ENCODE measurements around the gene POGZ.

POGZ gene

DNA sequence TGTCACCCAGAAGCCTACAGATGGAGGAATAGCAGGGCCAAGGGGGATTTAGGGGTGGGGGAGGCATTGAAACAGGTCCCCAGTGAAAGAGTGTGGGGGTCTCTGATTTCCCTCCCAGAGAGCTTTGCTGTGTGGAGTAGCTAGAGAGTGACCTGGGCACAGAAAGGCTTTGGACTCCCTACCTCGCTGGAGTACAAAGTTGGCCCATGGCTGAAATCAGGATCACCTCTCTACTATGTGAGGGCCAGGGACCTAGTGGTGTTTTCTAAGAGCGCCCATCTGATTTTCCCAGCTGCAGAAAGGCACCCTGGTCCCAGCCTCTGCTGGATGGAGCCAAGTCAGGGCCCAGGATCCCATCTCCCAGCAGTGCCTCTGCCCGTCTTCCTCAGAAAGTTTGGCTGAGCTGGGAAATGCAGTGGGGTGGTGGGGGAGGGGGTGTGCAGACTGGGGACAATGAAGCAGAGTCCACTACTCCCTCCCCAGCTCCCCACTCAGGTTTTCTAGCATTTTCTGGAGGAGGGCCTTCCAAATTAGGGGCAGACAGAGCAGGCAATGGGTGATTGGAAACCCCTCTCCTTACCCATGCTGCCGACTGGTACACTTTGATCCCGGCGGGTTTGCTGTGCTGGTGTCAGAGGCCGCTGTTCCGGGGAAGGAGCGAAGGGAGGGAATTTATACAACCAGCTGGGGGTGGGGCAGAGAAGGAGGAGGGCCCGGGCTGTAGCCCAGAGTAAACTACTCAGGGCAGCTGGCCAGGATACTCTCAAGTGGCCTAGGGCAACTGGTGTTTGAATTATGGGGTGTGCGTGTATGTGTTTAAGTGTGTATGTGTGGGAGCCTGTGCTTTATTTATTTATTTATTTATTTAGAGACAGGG is 87.0 kb downstream of the POGZ start, which contains the start of gene SELENBP1:
TSS of gene SELENBP1 (minus strand) at position 648 of the 877 bp plus-strand sequence. CDS start at position 584, 64 bp downstream.
- DNase-seq (ENCODE audit: low spot score), result peak; percentile 67

DNA sequence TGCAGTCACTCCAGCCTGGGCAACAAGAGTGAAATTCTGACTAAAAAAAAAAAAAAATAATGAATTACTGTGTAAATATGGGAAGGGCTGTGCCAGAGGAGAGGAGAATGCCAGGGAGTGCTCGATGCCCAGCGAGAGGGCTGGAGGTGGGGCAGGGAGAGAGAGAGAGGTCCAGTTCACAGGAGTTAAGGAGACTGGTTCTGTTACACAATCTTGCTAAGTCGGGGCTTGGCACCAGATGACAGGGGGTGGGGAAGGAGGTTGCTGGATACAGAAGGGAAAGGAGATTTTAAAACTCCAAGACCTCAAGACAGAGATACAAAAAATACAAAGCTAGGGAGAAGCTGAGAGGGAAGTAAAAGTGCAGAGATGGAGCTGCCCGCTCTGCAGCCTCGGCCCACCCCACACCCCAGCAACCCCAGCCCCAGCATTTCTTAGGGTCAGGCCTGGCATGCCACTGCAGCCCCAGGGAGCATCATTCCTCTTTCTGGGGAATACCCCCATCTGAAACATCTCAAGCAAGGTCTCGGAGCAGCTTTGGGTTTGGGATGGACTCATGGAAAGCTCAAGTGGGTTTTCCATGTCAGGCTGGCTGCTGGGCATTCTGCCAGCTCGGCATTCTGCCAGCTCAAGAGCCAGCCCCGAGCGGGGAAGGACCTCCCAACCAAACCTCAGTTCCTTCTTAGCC is 87.8 kb downstream of the POGZ start:
- peak; percentile 46 for DNase-seq (ENCODE audit: low spot score)

DNA sequence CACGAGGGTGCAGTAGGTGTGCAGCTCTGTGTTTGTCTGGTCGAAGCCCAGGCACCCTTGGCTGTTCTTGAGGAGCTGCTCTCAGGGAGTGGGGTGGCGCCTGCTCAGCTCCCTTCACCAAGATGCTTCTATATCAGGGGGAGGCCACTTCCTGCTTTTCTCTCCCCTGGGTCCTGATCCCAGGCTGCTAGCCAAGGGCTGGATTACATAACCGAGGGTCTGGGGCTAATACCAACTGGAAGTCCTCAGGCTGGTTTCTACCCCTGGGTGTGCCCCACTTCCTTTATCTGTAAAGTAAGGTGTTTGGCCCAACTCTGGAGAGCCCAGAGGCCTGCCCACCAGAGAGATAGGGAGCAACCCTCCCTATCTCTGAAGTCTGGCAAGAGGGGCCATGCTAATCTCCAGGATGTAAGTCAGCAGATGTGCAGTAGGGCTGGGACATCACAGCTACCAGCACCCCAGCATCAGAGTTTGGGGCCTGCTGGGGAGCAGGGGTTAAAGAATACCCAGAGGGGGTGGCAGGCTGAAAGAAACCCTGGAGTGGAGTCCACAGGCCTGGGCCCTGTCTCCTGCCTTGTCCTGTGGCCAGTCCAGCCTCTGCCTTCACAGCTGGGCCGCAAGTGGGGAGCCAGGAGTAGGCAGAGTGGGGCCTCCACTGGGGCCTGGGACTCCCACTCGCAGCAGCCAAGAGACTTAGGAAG is 88.9 kb downstream of the POGZ start:
- DNase-seq (ENCODE audit: low spot score), result no peak

DNA sequence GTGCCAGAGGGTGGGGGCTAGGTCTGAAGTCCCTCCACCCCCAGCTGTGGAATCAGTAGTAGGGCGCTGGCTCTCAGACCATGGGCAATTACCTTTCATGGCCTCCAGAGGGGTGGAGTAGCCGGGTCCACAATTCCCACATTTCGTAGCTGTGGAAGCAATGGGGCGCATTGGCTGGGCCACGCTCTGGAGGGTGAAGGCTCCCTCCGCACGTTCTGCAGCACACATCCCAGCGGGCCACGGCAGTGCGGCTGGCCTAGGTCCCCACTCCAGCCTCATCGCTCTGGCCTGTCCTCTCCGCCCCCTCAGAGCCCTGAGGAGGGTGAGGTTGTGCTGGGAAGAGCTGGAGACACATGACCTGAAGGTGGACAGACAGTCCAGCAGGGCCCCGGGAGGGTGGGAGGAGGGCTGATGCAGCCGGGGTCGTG is 89.7 kb downstream of the POGZ start:
- DNase-seq (ENCODE audit: low spot score), result no peak

DNA sequence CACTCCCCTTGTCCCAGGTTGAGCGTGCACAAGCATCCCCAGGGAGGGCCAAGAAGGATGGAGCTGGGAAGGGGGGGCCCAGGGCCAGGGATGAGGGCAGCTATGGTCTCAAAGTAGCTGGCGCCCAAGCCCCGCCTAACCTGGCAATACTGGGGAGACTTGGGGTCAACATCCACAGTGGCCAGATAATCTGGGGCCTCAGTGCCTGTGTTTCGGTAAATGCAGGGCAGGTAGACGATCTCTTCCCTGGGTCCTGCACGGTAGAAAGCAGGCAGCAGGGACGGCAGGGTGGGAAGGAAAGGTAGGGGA is 90.0 kb downstream of the POGZ start:
- DNase-seq (ENCODE audit: low spot score), result no peak

DNA sequence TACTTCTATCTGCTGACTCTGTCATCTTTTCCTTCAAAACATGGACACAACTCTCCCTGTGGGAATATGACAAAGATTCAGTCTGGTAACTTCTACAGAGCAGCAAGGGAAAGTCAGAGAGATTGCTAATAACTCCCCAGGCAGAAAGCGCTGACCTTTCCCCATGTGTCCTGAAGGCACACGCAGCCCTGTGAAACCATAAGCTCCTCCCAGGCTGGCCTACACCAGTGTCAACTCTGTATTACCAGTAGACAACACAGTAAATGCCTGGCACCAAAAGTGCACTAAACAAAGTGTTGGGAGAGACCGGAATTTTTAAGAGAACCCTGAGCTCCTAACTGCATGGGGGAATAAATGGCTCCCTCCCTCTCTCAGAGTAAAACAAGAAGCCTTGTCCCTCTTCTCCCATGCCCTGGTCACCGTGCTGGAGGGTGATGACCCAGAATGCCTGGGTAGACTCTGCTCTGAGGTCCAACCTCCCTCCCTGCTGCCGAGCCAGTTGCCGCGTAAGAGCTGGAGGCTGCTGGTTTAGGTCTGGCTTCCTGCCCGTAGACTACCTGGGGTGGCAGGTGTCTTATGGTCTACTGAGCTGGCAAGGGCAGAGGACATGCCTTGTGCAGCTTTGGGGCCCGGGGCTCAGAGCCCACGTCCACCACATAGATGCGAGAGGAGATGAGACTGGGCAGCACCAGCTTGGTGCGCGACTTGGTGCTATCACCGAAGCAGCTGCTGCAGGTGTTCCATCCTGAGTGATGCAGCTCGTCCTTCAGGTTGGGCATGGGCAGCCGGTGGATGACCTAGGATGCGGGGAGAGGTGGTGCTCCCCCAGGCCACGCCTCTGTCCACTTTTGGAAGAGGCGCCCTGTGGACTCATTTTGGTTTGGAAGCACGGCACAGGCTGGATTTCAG is 90.6 kb downstream of the POGZ start:
- no peak for DNase-seq (ENCODE audit: low spot score)

DNA sequence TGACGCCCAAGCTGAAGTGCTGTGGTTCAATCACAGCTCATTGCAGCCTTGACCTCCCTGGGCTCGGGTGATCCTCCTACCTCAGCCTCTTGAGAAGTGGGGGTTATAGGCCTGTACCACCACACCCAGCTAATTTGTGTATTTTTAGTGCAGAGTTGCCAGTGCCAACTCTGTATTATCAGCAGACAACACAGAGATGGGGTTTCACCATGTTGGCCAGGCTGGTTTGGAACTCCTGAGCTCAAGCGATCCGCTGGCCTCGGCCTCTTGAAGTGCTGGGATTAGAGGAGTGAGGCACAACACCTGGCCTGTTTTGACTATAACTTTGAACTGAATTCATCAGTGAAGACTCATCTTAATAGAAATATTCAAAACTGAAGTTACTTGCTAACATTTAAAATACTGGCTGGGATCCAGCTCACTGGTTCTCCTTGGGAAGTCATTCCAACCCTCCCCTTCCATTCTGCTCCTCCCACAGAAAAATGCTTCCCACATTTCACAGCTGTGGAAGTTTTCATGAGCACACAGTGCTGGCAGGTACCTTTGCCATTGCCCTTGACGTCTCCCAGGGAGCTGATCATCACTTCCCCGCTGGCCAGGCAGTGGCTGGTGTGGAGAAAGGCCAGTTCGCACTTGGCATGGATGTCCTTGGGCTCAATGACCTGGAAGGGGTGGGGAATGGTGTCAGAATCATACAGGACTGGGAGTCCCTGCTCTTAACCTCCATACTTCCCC is 91.5 kb downstream of the POGZ start:
- DNase-seq (ENCODE audit: low spot score), result no peak

DNA sequence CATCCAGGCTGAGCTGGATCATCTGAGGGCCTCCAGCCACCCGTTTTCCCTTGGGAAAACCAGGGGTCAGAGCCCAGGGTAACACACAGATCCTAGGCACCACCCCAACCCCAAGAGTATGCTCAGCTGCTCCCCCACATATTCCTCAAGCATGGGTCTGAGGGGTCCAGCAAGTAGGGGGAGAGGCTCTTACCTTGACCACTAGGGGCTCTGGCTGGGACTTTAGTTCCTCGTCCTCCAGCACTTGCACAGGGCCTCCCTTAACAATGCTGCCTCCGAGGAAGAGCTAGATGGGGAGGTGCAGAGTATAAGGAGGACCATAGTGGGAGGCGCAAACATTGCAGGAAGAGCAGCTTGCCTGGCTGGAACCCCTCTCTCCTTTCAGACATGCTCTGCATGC is 94.3 kb downstream of the POGZ start:
- no peak for DNase-seq (ENCODE audit: low spot score)

DNA sequence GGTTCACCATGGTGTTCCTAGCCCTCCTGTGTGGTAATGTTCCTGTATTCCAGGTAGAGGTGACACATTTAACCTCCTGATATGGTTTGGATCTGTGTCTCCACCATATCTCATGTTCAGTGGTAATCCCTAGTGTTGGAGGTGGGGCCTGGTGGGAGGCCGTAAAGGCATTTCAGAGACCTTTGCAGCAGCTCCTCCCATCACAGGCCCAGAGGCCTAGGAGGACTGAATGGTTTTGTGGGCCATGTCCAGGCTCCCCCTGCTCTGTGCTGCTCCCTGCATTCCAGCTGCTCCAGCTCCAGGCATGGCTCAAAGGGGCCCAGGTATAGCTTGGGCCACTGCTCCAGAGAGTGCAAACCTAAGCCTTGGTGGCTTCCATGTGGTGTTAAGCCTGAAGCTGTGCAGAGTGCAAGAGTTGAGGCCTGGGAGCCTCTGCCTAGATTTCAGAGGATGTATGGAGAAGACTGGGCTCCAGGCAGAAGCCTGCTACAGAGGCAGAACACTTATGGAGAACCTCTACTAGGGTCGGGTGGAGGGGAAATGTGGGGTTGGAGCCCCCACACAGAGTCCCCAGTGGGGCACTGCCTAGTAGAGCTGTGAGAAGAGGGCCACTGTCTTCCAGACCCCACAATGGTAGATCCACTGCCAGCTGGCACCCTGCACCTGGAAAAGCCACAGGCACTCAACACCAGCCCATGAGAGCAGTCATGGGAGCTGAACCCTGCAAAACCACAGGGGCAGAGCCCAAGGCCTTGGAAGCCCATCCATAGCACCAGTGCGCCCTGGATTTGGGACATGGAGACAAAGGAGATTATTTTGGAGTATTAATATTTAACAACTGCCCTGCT is 96.8 kb downstream of the POGZ start:
- DNase-seq (ENCODE audit: low spot score), result no peak

DNA sequence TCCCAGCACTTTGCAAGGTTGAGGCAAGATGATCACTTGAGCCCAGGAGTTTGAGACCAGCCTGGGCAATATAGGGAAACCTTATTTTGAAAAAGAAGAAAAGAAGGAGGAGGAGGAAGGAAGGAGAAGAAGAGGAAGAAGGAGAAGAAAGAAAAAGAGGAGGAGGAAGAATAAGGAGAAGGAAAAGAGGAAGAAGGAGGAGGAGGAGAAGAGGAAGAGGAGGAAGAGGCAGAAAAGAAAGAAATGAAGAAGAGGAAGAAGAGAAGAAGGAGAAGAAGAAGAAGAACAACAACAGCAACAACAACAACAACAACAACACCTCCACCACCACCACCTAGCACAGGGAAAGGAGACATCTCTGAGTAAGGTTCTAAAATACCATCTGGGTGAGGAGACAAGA is 97.4 kb downstream of the POGZ start:
- DNase-seq (ENCODE audit: low spot score), result no peak

DNA sequence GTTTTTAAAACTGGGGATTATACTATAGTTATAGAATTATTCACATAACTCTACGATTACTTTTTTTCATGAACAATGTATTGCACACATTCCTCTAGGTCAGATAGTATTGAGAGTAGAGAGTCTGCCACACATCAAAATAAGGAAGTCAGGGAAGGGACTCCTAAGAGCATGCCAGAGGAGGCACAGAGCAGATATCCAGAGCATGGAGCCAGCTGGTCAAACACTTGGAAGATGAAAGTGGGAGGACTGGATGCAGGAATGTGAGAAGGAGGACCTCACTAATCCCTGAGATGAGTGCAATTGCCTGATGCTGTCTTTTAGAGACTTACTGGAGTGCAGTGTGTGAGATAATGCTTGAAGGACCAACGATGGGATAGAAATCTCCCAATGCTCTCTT is 102.6 kb downstream of the POGZ start:
- DNase-seq (ENCODE audit: low spot score), result no peak
